Measurements from ENCODE around the gene MYOG.

- TF ChIP-seq, protein P1, sequence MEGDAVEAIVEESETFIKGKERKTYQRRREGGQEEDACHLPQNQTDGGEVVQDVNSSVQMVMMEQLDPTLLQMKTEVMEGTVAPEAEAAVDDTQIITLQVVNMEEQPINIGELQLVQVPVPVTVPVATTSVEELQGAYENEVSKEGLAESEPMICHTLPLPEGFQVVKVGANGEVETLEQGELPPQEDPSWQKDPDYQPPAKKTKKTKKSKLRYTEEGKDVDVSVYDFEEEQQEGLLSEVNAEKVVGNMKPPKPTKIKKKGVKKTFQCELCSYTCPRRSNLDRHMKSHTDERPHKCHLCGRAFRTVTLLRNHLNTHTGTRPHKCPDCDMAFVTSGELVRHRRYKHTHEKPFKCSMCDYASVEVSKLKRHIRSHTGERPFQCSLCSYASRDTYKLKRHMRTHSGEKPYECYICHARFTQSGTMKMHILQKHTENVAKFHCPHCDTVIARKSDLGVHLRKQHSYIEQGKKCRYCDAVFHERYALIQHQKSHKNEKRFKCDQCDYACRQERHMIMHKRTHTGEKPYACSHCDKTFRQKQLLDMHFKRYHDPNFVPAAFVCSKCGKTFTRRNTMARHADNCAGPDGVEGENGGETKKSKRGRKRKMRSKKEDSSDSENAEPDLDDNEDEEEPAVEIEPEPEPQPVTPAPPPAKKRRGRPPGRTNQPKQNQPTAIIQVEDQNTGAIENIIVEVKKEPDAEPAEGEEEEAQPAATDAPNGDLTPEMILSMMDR (optimal IDR thresholded peaks at IDR 0.05 in 1 of 3, IDR thresholded peaks at IDR 0.05 in 1 of 3, conservative IDR thresholded peaks at IDR 0.05 in 1 of 3; ENCODE audit: extremely low read depth in 1 of 3, insufficient read depth in 2 of 3, low read length in 3 of 3), result peak; percentile 17 to 38 (median 37)
- no peak for TF ChIP-seq EZH2 (IDR thresholded peaks at IDR 0.05; ENCODE audit: low read length)
Measured at GRCh38 chr1:203048555-203049051, 37.2 kb downstream of the MYOG start.
